ENCODE data around the gene OR10G3.
A peak's percentile ranks its signal among the peaks of the same experiment; 100 is the strongest.

The OR10G3 gene

DNA sequence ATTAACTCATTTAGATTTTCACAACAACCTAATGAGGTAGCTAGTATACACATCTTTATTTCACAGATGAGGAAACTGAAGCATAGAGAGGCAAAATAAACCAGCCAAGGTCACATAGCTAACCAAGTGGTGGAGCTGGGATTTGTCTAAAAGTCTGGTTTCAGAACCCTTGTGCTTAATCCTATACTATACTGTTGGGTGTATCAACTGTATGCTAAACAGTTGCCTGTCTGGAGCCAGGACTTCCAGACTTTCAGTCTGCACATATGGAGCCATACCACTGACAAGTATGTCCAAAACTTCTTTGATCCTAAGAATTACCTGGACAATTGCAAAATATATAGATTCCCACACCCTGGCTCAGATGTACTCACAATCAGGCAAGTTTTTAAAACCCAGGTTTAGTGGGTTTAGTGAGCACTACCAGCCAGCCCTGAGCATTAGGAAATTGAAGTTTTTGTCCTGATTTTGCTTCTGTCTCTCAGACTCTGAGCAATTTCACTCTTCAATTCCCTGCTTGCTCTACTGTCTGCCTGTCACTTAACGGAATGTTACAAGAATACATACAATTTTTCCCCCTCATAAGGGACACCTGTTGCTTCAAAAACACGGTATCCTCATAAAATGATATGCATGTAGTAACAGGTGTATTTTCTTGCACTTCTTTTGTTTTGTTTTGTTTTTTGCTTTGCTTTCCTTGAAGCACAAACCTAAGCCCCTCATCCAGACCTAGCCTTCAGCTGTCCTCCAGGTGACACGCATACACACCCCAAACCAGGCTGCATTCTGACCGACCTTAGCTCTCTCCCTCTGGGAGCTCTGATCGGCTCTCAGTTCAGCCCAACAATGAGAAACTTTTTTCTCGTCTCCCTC is 44.1 kb downstream of the OR10G3 start:
- DNase-seq = no peak

DNA sequence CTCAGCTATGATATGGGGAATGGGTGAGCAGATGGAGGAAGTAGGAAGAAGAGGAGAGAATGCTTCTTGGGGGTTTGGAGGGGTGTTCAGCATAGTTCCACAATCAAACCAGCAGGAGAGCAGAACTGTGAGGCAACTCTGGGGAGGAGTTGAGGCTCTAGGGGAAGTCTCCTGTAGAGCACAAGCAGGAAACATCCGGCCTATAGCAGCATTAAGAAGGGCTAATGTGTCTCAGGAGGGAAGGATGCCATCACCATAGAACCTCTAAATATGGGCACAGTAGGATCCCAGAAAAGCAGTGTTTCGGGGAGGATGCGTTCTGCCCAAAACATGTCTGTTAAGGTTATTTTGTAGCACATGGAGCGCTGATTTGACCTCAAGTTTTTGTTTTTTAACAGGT is 45.3 kb downstream of the OR10G3 start:
- DNase-seq = no peak

DNA sequence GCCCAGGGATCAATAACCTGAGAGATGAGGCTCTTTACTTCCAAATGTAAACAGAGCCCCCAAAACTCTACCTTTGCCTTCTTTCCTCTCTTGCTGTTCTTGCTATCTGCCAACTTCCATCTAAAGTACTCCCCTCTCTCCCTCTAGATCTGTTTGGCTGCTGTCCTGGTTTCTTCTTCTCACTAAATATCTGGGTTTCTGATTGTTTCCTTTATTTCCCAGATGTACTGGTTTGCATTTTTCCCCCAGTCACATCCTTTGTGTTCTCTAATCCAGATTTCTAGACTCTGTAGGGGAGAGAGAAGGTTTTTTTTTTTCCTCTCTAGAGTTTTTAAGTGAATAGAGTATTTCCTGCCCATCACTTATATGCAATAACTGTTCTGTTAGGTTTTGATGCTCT is 46.6 kb downstream of the OR10G3 start:
- DNase-seq = no peak

DNA sequence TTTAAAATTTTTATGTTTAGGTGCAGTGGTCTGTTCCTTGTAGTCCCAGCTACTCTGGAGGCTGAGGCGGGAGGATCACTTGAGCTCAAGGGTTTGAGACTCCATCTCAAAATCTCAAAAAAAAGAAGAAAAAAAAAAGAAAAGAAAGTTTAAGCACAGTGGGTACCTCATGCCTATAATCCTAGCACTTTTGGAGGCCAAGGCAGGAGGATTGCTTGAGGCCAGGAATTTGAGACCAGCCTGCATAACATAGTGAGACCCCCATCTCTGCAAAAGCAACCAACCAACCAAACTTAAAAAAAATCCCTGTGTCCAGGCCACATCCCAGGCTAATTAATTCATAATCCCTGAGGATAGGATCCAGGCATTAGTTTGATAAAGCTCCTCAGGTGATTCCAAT is 50.4 kb downstream of the OR10G3 start:
- no peak for DNase-seq

DNA sequence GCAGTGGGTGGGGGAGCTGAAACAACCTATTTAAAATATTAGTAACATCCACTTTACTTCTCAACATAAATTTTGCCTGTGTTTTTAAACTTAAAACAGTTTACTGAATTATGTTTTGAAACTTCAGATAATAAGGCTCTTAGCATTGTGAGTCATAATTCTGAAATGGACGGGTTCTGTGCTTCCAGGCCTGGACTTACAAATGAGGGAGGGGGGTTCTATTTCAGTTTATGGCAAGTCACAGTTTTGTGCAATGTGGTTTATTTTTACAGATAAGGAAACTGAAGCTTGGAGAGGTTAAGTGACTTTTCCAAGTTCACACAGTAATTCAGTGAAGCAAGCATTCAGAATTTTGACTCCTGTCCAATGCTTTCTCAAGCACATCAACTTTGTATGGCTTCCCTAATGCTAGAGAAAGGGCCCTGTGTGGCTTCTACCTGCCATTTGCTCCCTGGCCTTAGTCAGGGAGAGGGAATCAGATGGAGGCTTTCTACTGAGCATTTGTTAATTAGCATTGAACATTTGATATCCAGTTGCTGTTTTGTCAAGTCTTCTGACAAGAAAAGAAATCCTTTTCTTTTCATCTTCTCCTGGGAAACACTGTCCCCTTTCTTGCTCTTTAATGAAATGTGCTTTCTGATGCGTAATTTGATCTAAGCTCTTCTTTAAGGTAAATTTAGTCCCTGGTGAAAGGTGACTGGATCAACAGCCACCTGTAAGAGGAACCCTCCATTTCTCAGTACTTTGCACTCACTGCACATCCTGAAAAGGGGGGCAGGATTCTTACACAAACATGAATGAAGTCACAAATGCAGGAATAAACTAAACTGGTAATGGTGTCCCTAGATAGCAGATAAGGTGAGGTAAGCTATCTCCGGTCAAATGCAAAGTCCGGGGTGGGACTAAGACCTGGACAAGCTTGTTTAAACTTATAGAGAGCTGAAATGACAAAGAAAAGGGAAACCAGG is 51.2 kb downstream of the OR10G3 start:
- no peak for DNase-seq

DNA sequence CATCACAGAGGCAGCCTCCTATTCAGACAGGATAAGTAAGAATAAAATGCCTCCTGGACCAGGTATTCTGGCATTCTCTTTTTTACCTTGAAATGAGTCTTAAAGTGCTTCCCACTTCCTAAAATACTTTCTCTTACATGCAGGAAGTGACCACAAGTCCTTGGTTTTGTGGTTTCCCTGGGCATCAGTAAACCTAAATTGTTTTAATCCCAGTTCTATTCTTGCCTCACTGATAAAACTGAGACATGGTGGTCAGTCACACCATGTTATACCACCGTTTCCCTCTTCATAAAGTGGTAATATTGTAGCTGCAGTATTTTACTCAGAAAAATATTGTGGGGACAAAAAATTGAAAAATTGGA is 52.6 kb downstream of the OR10G3 start:
- no peak for DNase-seq

DNA sequence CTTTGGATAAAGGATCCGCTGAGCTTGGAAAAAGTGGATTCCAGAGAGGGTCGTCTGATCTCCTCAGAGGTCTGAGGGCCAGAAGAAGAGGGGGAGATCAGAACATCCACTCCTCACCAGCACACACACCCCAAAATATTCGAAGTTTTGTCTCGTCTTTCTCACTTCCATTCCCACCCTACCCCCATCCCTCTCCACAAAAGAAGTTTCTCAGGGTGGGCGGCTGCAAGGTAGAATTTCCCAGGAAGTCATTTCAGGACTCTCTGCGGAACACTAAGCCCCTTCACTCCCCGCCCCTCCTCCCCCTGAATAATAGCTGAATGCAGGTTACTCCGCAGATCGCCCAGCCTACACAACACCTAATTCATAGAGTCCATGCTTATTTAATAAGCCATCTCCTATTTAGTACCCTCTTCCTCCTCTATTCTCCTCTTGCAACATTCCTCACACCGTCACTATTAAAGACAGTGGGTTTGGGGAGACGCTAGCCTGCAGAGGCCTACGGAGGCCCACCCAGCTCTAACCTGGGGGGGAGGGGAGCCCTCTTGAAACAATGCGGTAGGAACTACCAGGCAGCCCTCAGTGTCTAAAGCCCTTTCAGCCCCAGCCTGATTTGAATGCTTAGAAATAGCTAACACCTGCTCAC is 53.1 kb downstream of the OR10G3 start:
- DNase-seq = peak; percentile 15

DNA sequence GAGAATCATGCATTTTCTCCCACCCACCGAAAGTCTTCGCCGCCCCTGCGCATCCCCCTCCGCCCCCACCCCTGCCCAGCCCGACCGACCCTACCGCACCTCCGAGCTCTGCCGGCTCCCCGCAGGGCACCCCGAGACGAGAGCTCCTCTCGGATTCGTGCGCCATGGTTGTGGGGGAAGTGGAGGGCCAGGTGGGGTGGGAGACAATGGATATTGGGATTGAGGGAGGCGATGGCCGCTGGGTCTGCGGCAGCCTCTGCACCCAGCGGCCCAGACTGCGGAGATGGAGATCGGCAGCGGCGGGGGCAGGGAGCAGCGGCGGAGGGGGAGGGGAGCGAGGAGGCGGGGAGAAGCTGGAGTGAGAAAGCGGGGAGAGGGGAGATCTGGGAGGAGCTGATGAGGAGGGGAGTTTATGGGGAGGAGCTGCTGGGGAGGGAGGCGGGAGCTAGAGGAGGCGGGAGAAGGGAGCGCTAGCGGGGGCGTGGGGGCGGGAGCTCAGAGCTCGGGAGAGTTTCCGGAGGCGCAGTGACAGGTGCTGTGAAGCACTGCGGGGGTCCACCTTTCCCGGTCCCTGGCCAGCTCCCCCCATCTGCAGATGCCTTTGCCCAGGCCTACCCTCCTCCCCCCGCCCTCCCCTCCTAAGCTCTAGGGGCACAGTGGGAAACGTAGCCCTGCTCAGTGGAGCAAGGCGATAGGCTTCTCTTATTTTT is 53.8 kb downstream of the OR10G3 start, which contains the start of gene SALL2:
SALL2 (minus strand) TSS at position 385 of the 710 bp plus-strand sequence; CDS start at position 166, 219 bp downstream.
- peak; percentile 87 for DNase-seq

DNA sequence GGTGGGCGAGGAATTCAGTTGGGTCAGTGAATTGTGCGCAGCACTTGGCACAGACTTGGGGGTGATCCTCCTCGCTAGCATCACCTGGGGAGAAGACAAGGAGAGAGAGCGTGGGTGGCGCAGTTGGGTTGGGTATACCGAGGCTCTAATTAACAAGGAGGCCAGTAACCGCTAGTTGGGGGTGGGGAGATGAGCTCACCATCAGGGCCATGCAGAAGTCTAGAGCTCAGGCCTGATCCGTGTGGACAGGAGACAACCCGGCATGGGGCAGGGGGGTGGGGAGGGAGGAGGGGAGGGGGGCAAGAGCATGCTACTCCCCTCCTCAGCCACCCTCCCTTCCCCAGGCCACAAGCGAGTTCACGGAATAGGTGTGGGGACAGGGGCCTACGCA is 54.3 kb downstream of the OR10G3 start:
- no peak for DNase-seq

DNA sequence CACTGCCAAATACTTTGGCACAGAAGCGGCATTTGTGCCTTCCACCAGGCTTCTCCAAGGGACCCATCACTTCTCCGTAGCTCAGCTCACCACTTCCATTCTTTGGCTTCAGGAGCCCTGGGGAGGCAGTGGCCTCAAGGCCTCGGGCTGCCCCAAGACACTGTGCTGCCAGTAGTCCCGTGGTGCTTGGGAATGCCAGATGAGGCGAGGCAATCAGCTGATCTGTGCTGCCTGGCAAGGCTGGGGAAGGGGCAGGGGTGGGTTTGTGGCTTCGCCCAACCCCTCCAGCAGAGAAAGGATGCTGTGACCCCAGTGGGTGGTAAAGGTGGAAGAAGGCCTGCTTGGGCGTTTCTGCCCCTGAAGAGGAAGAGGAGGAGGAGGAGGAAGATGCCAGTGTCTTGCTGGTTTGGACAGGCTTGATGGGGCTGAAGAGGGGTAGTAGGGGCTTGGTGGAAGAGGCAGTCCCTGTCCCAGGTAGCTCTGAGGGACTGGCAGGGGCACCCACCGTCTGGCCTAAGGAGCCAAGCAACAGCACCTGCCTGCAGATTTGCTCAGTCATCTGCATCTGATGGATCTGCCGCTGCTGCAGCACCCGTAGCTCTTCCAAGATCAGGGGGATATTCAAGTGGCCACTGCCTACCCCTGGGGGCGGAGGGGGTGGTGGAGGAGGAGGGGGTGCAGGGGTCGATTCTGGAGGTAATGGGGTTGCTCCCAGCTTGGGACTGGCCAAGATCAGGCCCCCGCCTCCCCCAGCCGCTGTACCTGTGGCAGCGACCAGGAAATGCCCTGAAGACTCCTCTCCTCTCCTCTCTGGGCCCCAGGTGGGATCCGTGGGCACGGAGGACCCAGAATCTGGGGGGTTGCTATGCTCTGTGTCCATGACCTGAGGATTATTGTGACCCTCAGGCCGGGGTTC is 55.0 kb downstream of the OR10G3 start:
- DNase-seq = no peak

DNA sequence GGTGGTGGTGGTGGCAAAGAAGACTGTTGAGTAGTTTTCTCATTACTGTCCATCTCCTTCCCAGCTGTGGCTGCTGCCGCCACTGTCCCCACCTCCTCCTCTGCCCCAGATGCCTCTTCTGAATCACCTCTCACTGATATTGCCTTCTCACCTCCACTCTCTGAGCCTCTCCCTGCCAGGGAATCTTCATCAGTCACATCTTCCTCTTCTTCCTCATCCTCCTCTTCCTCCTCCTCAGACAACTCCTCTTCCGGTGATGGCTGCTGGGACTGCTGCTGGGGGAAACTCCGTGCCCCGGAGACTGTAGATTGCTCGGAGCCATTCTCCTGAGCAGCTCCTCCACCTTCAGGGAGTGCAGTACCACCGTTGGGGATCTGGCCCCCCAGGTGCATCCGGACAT is 56.7 kb downstream of the OR10G3 start:
- no peak for DNase-seq

DNA sequence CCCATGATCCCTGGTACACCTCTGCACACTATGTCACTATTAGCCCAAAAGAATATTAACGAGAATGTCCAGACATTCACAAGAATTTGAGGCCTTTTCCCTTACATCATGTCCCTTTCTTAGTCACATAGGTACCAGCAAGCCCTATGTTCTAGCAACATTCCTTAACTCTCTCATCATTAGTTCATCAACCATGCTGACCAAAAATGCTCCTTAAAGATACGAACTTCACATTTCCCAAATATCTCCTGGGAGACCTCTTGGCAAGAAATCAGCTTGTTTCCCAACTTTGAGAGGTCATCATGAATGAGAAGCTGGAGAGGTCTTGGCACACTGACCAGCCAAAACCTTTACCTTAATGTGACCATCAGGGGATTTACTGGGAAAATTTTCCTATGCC is 58.4 kb downstream of the OR10G3 start:
- DNase-seq = no peak

DNA sequence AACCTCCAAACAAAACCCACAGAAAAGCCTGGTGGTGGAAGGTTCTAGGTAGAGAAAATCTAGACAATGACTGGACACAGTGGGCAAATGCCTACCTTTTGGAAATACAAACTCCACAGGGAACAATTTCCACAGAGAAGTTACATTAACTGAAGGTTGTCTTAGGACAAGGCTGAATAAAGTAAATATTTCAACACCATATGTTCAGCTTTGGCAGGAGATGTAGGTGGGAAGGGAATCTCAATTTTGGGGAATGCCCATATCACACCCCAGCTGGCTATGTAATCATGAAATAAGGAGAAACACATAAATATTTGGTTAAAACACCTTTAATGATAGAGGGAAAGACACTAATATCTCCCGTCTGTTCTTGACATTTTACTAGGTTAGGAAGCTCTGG is 59.1 kb downstream of the OR10G3 start:
- DNase-seq = no peak

DNA sequence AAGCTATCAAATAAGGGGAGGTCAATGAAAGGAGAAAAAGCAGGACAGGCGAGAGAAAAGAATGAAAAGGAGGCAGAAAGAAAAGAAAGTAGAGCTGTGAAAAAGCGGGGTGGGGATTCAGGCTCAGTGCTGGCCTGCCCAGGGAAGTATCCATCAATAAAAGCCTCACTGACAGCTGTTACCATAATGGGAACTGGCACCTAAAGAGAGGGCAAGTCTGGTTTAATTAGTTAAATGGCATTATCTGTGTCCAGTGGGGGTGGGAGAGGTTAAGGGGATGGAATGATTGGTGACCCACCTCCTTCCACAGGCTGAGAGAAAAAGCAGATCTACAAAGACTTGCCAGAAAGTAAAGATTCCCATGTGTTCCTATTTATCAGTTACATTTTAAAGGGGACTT is 61.2 kb downstream of the OR10G3 start:
- no peak for DNase-seq
